ENCODE results near the gene LASP1. TPM values are rescaled to one million over a fixed set of nuclear protein-coding genes. Genes with fewer than 3 reads are reported as not detected.

Gene LASP1
- total RNA-seq, 2 experiments from 2014 or later, result 135 to 139 TPM

- peaks cover 70% of the 10 kb centered on the region for H3K4me1 Mint-ChIP-seq (ENCODE audit: low read depth)
- TF ChIP-seq CTCF (IDR thresholded peaks at IDR 0.05), result no peak
- intact Hi-C loops (cut with micrococcal nuclease), result loop anchor here (5.0 kb wide), 2 partner anchors 54 to 279 kb away; partner anchors contain the start of genes LASP1NB and PLXDC1
- H3K4me3 Mint-ChIP-seq, result peak overlapping the region; percentile 90
- peak; percentile 49 for DNase-seq
- H3K27ac Mint-ChIP-seq, result peak overlapping the region; percentile 91
- CTCF ChIA-PET, result interaction anchor here (0.7 to 2.2 kb wide), 5 partner anchors 9 to 110 kb away, joined by 3 to 14 read pairs (median 9); partner anchors contain the start of gene LASP1NB
- peaks cover 1% of the 10 kb centered on the region for H3K27me3 Mint-ChIP-seq
- POLR2A ChIA-PET, result interaction anchor here (0.6 to 9.9 kb wide), 8 partner anchors 10 to 1392 kb away, joined by 3 to 106 read pairs (median 26); partner anchors contain the start of genes LASP1NB and RPL23
- H3K36me3 Mint-ChIP-seq (ENCODE audit: low read depth), result peaks cover 27% of the 10 kb centered on the region
- no peak for ATAC-seq
- H3K9me3 Mint-ChIP-seq, result no peaks in the 10 kb centered on the region
Observed at GRCh38 chr17:38872671-38873385, 3.0 kb downstream of the LASP1 start.

GRCh38 chr17:38873640-38874380 is 4.0 kb downstream of the LASP1 start:
- H3K4me3 Mint-ChIP-seq, result peak overlapping the region; percentile 90
- POLR2A ChIA-PET, result interaction anchor here (0.6 to 9.9 kb wide), 9 partner anchors 9 to 279 kb away, joined by 3 to 106 read pairs (median 6); partner anchors contain the start of gene RPL23
- peak overlapping the region; percentile 91 for H3K27ac Mint-ChIP-seq
- ATAC-seq, result no peak
- CTCF ChIA-PET, result interaction anchor here (0.7 to 2.0 kb wide), 3 partner anchors 8 to 109 kb away, joined by 3 to 13 read pairs (median 5); partner anchors contain the start of gene LASP1NB
- peaks cover 1% of the 10 kb centered on the region for H3K27me3 Mint-ChIP-seq
- intact Hi-C loops (cut with micrococcal nuclease), result loop anchor here (5.0 kb wide), 2 partner anchors 53 to 278 kb away; partner anchors contain the start of genes LASP1NB and PLXDC1
- no peak for TF ChIP-seq CTCF (IDR thresholded peaks at IDR 0.05)
- H3K9me3 Mint-ChIP-seq, result no peaks in the 10 kb centered on the region
- peaks cover 72% of the 10 kb centered on the region for H3K4me1 Mint-ChIP-seq (ENCODE audit: low read depth)
- H3K36me3 Mint-ChIP-seq (ENCODE audit: low read depth), result peaks cover 37% of the 10 kb centered on the region
- DNase-seq, result peak; percentile 37

GRCh38 chr17:38874505-38875400 is 4.9 kb downstream of the LASP1 start:
- Mint-ChIP-seq H3K36me3 (ENCODE audit: low read depth) (peaks cover 39% of the 10 kb centered on the region), H3K4me1 (ENCODE audit: low read depth) (peaks cover 77% of the 10 kb centered on the region), H3K4me3 (peak overlapping the region; percentile 11), H3K9me3 (no peaks in the 10 kb centered on the region), H3K27me3 (no peaks in the 10 kb centered on the region), H3K27ac (peak overlapping the region; percentile 91)
- TF ChIP-seq CTCF (IDR thresholded peaks at IDR 0.05), result no peak
- DNase-seq (no peak), ATAC-seq (no peak)
- ChIA-PET CTCF (interaction anchor here (1.4 kb wide), 1 partner anchor 108 kb away, joined by 5 read pairs; no protein-coding TSS in a partner anchor), POLR2A (interaction anchor here (0.6 to 9.9 kb wide), 8 partner anchors 11 to 278 kb away, joined by 3 to 106 read pairs (median 4); partner anchors contain the start of gene RPL23)
- intact Hi-C loops (cut with micrococcal nuclease), result loop anchor here (5.0 kb wide), 2 partner anchors 53 to 278 kb away; partner anchors contain the start of genes LASP1NB and PLXDC1

GRCh38 chr17:38875477-38876075 is 5.7 kb downstream of the LASP1 start:
- Mint-ChIP-seq H3K9me3 (no peaks in the 10 kb centered on the region), H3K27ac (peak overlapping the region; percentile 91), H3K36me3 (ENCODE audit: low read depth) (peaks cover 43% of the 10 kb centered on the region), H3K4me3 (peak overlapping the region; percentile 11), H3K4me1 (ENCODE audit: low read depth) (peaks cover 85% of the 10 kb centered on the region), H3K27me3 (no peaks in the 10 kb centered on the region)
- no peak for DNase-seq
- CTCF ChIA-PET, result interaction anchor here (1.4 kb wide), 1 partner anchor 107 kb away, joined by 5 read pairs; no protein-coding TSS in a partner anchor
- intact Hi-C loops (cut with micrococcal nuclease), result no loop called here
- ATAC-seq, result no peak
- POLR2A ChIA-PET, result interaction anchor here (7.1 to 9.9 kb wide), 2 partner anchors 22 to 23 kb away, joined by 55 to 106 read pairs; partner anchors contain the start of gene RPL23
- no peak for TF ChIP-seq CTCF (IDR thresholded peaks at IDR 0.05)

All from activated CD8-positive, alpha-beta T cell treated with anti-CD3 and anti-CD28 coated beads for 36 hours (primary cell).